ENCODE data around the gene XPO6. TPM values are rescaled to one million over a fixed set of nuclear protein-coding genes. Genes with fewer than 3 reads are reported as not detected.

Gene XPO6
- total RNA-seq, 2 experiments from 2014 or later: 224 to 228 TPM

GRCh38 chr16:28217326-28217725 lies 5.6 kb upstream of the XPO6 start:
- CTCF ChIA-PET: interaction anchor here (0.6 to 1.9 kb wide), 7 partner anchors 23 to 146 kb away, joined by 3 to 8 read pairs (median 5); no protein-coding TSS in a partner anchor
- POLR2A ChIA-PET: interaction anchor here (0.7 kb wide), 1 partner anchor 364 kb away, joined by 4 read pairs; no protein-coding TSS in a partner anchor

- ChIA-PET POLR2A (no interaction called here), CTCF (interaction anchor here (0.5 kb wide), 1 partner anchor 259 kb away, joined by 3 read pairs; the partner anchor contains the start of gene NPIPB7)
Measured at GRCh38 chr16:28213396-28213795, 1.6 kb upstream of the XPO6 start.

DNA sequence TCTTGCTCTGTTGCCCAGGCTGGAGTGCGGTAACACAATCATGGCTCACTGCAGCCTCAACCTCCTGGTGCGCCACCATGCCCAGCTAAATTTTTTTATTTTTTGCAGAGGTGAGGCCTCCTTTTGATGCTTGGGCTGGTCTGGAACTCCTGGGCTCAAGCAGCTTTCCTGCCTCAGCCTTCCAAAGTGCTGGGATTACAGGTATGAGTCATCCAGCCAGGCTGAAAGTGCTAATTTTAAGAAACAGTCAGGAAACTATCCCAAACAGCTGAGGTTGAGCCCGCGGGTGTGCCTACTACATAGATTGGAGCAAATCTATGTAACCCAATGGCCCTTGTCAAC lies 738 bp upstream of the XPO6 start:
- CTCF ChIA-PET: no interaction called here

DNA sequence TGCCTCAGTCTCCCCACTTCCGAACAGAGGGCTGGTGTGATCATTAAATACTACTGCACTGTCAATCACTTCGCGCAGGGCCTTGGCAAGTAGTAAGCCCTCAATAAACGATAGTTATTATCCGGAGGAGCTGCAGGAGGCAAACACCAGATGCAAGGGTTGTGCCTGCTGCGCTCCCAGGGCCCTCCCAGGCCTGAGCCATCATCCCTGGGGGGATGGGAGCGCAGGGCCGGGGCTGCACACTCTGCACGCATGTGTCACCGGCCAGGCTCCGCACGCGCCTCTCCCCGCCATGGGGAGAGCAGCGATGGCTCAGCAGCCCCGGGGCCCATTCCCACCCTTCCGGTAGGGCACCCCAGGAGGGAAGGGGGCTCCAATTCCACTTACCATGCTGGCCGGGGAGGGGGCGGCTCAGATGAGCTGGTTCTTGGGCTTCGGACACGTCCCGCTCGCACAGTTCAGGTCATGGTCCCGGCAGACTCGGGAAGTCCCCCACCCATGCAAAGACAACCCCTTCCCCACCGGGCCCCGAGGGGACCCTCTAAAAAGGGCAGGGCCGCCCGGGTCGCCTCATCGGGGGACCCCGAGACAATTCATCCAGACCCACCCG lies 681 bp downstream of the XPO6 start:
- ChIA-PET CTCF (interaction anchor here (0.6 to 1.6 kb wide), 7 partner anchors 8 to 667 kb away, joined by 3 to 11 read pairs (median 4); no protein-coding TSS in a partner anchor), POLR2A (interaction anchor here (0.6 to 4.5 kb wide), 9 partner anchors 8 to 1307 kb away, joined by 3 to 28 read pairs (median 6); partner anchors contain the start of gene CLN3)

More for the DNA sequence above, 738 bp upstream of the XPO6 start:
- POLR2A ChIA-PET: interaction anchor here (0.6 to 4.5 kb wide), 3 partner anchors 10 to 26 kb away, joined by 3 to 28 read pairs (median 4); no protein-coding TSS in a partner anchor

GRCh38 chr16:28210264-28210663 lies 1.5 kb downstream of the XPO6 start:
- CTCF ChIA-PET: interaction anchor here (0.6 to 1.6 kb wide), 6 partner anchors 8 to 666 kb away, joined by 3 to 11 read pairs (median 4); no protein-coding TSS in a partner anchor
- POLR2A ChIA-PET: interaction anchor here (0.6 to 4.5 kb wide), 6 partner anchors 13 to 1306 kb away, joined by 3 to 28 read pairs (median 6); no protein-coding TSS in a partner anchor

GRCh38 chr16:28208824-28209223 lies 2.9 kb downstream of the XPO6 start:
- ChIA-PET CTCF (interaction anchor here (1.2 kb wide), 1 partner anchor 70 kb away, joined by 3 read pairs; no protein-coding TSS in a partner anchor), POLR2A (interaction anchor here (0.7 to 4.5 kb wide), 2 partner anchors 16 to 20 kb away, joined by 3 to 28 read pairs; no protein-coding TSS in a partner anchor)

- ChIA-PET CTCF (interaction anchor here (1.2 kb wide), 1 partner anchor 69 kb away, joined by 3 read pairs; no protein-coding TSS in a partner anchor), POLR2A (no interaction called here)
Measured at GRCh38 chr16:28208131-28208530, 3.6 kb downstream of the XPO6 start.

- POLR2A ChIA-PET: interaction anchor here (0.7 kb wide), 1 partner anchor 16 kb away, joined by 5 read pairs; no protein-coding TSS in a partner anchor
- CTCF ChIA-PET: no interaction called here
Measured at GRCh38 chr16:28207399-28207798, 4.4 kb downstream of the XPO6 start.

GRCh38 chr16:28205974-28206373 lies 5.8 kb downstream of the XPO6 start:
- ChIA-PET CTCF (interaction anchor here (0.7 kb wide), 1 partner anchor 11 kb away, joined by 6 read pairs; no protein-coding TSS in a partner anchor), POLR2A (interaction anchor here (0.6 kb wide), 1 partner anchor 12 kb away, joined by 10 read pairs; no protein-coding TSS in a partner anchor)

GRCh38 chr16:28205117-28205899 lies 6.5 kb downstream of the XPO6 start:
- CTCF ChIA-PET: no interaction called here

GRCh38 chr16:28204622-28205021 lies 7.1 kb downstream of the XPO6 start:
- CTCF ChIA-PET: no interaction called here
- POLR2A ChIA-PET: no interaction called here

More at GRCh38 chr16:28205117-28205899, 6.5 kb downstream of the XPO6 start:
- POLR2A ChIA-PET: interaction anchor here (0.6 kb wide), 1 partner anchor 11 kb away, joined by 10 read pairs; no protein-coding TSS in a partner anchor

DNA sequence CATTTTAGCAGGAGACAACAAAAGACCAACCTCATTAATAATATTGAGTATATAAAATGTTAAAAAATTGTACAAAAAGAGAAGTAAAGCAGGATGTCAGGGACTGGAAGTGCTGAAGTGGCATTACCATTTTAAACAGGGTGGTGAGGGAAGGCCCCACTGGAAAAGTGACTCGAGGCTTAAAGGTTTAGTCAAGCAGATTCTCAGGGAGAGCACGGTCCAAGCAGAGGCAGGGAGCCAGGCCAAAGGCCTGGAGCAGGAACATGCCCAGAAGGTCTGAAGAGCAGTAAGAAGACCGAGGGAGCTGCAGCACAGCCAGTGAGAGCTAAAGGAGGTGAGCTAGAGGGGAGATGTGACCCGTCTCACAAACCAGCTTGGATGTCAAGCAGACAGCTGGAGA lies 7.6 kb downstream of the XPO6 start:
- ChIA-PET POLR2A (no interaction called here), CTCF (no interaction called here)

DNA sequence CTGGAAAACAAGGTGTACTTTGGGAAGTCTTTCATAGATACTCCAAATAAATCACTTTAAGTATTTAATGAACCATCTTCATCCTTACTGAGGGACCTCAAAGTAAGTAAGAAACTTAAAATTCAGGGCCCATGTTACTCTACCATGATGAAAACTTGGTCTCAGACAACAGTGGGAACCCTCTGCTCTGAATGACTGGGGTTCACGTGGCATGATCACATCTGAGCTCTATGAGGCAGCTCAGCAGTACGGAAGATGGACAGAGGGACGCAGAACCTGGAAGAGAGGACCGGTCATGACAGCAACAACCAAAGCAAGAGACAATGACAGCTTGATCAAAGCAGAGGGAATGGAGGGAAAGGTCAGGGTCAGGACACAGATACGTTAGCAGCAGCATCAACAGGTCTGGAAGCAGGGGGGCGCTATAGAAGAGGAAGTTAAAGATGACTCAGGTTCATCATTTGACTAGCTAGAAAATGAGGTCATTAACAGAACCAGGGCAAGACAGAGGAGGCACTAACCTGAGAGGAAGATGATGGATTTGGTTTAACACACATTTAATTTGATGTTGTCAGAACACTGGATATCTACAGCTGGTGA lies 9.5 kb downstream of the XPO6 start:
- ChIA-PET POLR2A (interaction anchor here (0.5 to 1.3 kb wide), 3 partner anchors 9 to 44 kb away, joined by 3 read pairs; no protein-coding TSS in a partner anchor), CTCF (interaction anchor here (1.0 to 1.7 kb wide), 4 partner anchors 8 to 16 kb away, joined by 3 to 9 read pairs (median 6); no protein-coding TSS in a partner anchor)

DNA sequence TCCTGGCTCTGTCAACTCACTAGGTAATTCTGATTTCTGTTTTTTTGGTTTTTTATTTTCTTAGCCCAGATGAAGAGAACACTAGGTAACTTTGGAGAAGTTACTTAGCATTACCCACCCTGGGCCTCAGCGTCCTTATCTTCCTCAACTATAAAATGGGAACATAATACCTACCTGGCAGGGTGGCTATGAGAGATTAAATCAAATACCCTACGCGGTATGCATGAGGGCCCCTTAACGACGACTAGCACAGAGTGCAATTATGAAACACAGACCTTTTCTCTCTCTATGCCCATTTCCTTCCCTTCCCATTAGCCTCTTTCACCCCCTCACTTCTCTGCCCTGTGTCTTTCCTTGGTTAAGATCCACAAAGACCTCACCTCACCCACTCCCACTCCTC lies 11.1 kb downstream of the XPO6 start:
- CTCF ChIA-PET: no interaction called here
- POLR2A ChIA-PET: no interaction called here

GRCh38 chr16:28196387-28196987 lies 15.3 kb downstream of the XPO6 start:
- POLR2A ChIA-PET: no interaction called here
- CTCF ChIA-PET: no interaction called here

- POLR2A ChIA-PET: no interaction called here
- CTCF ChIA-PET: interaction anchor here (1.0 kb wide), 1 partner anchor 10 kb away, joined by 6 read pairs; no protein-coding TSS in a partner anchor
Measured at GRCh38 chr16:28195859-28196258, 15.9 kb downstream of the XPO6 start.

DNA sequence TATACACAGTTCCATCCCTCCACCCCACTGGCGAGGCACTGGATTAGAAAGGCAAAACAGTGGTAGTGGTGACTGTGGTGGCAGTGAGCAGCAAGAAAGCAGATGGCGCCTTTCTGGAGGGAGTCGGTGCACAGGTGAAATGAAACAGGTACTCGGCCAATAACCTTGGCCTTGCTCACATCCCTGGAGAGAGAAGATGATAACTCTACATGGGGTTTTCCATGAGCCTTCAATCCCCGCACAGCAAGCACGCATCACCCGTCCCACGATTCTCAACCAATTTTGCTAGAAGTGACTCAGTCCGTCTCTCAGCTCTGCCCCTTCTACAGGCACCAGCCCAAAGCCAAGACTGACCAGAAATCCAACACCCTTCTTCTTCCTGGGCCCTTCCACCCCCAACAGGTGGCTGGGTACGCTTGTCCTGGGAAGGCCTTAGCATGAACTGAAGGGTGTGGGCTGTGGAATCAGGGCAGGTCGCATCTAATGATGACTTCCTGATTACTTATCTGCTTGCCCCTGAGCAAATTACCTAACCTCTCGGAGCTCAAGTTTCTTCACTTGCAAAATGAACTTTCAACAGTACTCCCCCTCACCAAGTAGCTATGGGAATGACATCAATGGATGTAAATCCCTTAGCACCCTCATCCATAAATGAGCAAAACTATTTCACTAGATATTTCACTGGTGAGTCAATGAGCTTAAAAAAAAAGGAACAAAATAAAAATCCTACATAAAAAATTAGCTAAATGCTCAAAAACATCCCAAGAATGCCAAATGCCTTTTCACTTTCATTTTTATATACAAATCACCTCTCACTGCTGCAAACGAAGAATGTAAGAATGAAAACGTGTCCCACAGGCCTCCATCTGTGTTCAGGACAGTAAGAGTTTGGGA lies 18.0 kb downstream of the XPO6 start:
- CTCF ChIA-PET: interaction anchor here (0.8 to 2.8 kb wide), 7 partner anchors 8 to 52 kb away, joined by 3 to 11 read pairs (median 5); no protein-coding TSS in a partner anchor
- POLR2A ChIA-PET: interaction anchor here (0.6 to 4.1 kb wide), 3 partner anchors 12 to 53 kb away, joined by 3 to 28 read pairs (median 10); partner anchors contain the start of gene XPO6

Data from activated CD8-positive, alpha-beta memory T cell treated with anti-CD3 and anti-CD28 coated beads for 36 hours (primary cell).